ENCODE results near the gene RASGEF1C. TPM values are rescaled to one million over a fixed set of nuclear protein-coding genes. Genes with fewer than 3 reads are reported as not detected.
A peak's percentile ranks its signal among the peaks of the same experiment; 100 is the strongest.

Gene RASGEF1C
- total RNA-seq, 1 donor from 2014 or later, result 0.49 TPM

GRCh38 chr5:180142021-180142765, 66.8 kb downstream of the RASGEF1C start:
- intact Hi-C loops (cut with DNase I), result no loop called here
- DNase-seq (ENCODE audit: missing footprints), result no peak
- no peak for ATAC-seq

GRCh38 chr5:180141068-180141660, 67.8 kb downstream of the RASGEF1C start:
- ATAC-seq (no peak), DNase-seq (ENCODE audit: missing footprints) (no peak)
- intact Hi-C loops (cut with DNase I), result no loop called here

GRCh38 chr5:180140571-180140970, 68.4 kb downstream of the RASGEF1C start:
- ATAC-seq, result no peak
- no peak for DNase-seq (ENCODE audit: missing footprints)
- intact Hi-C loops (cut with DNase I), result no loop called here

GRCh38 chr5:180140079-180140554, 68.9 kb downstream of the RASGEF1C start:
- intact Hi-C loops (cut with DNase I), result no loop called here
- ATAC-seq (no peak), DNase-seq (ENCODE audit: missing footprints) (peak; percentile 58)

- DNase-seq (ENCODE audit: missing footprints) (no peak), ATAC-seq (no peak)
- intact Hi-C loops (cut with DNase I), result no loop called here
These were observed 69.3 kb downstream of the RASGEF1C start for GRCh38 chr5:180139731-180140055.

GRCh38 chr5:180138976-180139730, 69.9 kb downstream of the RASGEF1C start:
- DNase-seq (ENCODE audit: missing footprints) (no peak), ATAC-seq (no peak)
- intact Hi-C loops (cut with DNase I), result no loop called here

- intact Hi-C loops (cut with DNase I), result no loop called here
- DNase-seq (ENCODE audit: missing footprints) (no peak), ATAC-seq (no peak)
These were observed 70.6 kb downstream of the RASGEF1C start for GRCh38 chr5:180138214-180138975.

GRCh38 chr5:180137401-180138213, 71.4 kb downstream of the RASGEF1C start:
- ATAC-seq, result no peak
- intact Hi-C loops (cut with DNase I), result no loop called here
- peak; percentile 37 for DNase-seq (ENCODE audit: missing footprints)

- intact Hi-C loops (cut with DNase I), result no loop called here
- DNase-seq (ENCODE audit: missing footprints), result peak; percentile 54
These were observed 72.2 kb downstream of the RASGEF1C start for GRCh38 chr5:180136630-180137381.

GRCh38 chr5:180135967-180136629, 72.9 kb downstream of the RASGEF1C start:
- ATAC-seq, result no peak
- intact Hi-C loops (cut with DNase I), result no loop called here
- no peak for DNase-seq (ENCODE audit: missing footprints)

More at GRCh38 chr5:180136630-180137381, 72.2 kb downstream of the RASGEF1C start:
- no peak for ATAC-seq

- no peak for ATAC-seq
- no peak for DNase-seq (ENCODE audit: missing footprints)
- intact Hi-C loops (cut with DNase I), result no loop called here
These were observed 73.7 kb downstream of the RASGEF1C start for GRCh38 chr5:180135128-180135955.

GRCh38 chr5:180133971-180134508, 75.0 kb downstream of the RASGEF1C start:
- ATAC-seq (no peak), DNase-seq (ENCODE audit: missing footprints) (peak; percentile 66)

GRCh38 chr5:180133551-180133950, 75.5 kb downstream of the RASGEF1C start:
- no peak for DNase-seq (ENCODE audit: missing footprints)
- intact Hi-C loops (cut with DNase I), result no loop called here
- no peak for ATAC-seq

More at GRCh38 chr5:180133971-180134508, 75.0 kb downstream of the RASGEF1C start:
- intact Hi-C loops (cut with DNase I), result no loop called here

- intact Hi-C loops (cut with DNase I), result no loop called here
- DNase-seq (ENCODE audit: missing footprints) (no peak), ATAC-seq (no peak)
These were observed 76.0 kb downstream of the RASGEF1C start for GRCh38 chr5:180133060-180133459.

- ATAC-seq (no peak), DNase-seq (ENCODE audit: missing footprints) (no peak)
- intact Hi-C loops (cut with DNase I), result no loop called here
These were observed 77.9 kb downstream of the RASGEF1C start for GRCh38 chr5:180130876-180131740.
